CD1c-positive myeloid dendritic cell (primary cell): ENCODE measurements around the gene C5AR2.
"Not testable (repeated sequence)": the region's sequence is repeated elsewhere in the genome, so short reads cannot be mapped to it uniquely, and the experiment has no call there.

Source experiments
- DNase-seq: peaks from one replicate; pipeline ENCODE4 v3.0.0-alpha.2; 2016; ENCODE audit errors: extremely low spot score

C5AR2 gene

GRCh38 chr19:47323872-47324271, 8.1 kb upstream of the C5AR2 start:
- DNase-seq, result no peak

GRCh38 chr19:47324502-47324901, 7.5 kb upstream of the C5AR2 start:
- peak; percentile 90 for DNase-seq

GRCh38 chr19:47330466-47330869, 1.5 kb upstream of the C5AR2 start:
- DNase-seq, result peak; percentile 86

GRCh38 chr19:47331490-47331889, 485 bp upstream of the C5AR2 start:
- DNase-seq, result no peak

GRCh38 chr19:47336765-47337718, 5.1 kb downstream of the C5AR2 start:
- DNase-seq, result peak; percentile 77

- no peak for DNase-seq
Observed at GRCh38 chr19:47339196-47339880, 7.4 kb downstream of the C5AR2 start.

- no peak for DNase-seq
Observed at GRCh38 chr19:47340477-47341208, 8.7 kb downstream of the C5AR2 start.

- DNase-seq, result no peak
Observed at GRCh38 chr19:47341734-47342133, 9.8 kb downstream of the C5AR2 start.

GRCh38 chr19:47343194-47343802, 11.3 kb downstream of the C5AR2 start:
- no peak for DNase-seq

GRCh38 chr19:47344425-47344824, 12.4 kb downstream of the C5AR2 start:
- DNase-seq, result no peak

- DNase-seq, result not testable (repeated sequence)
Observed at GRCh38 chr19:47346024-47346423, 14.0 kb downstream of the C5AR2 start.

- DNase-seq, result peak; percentile 100
Observed at GRCh38 chr19:47348819-47349795, 17.1 kb downstream of the C5AR2 start, which contains the start of gene DHX34. TSS of gene DHX34 (plus strand) at chr19:47349315. CDS start at chr19:47353031, 3,716 bp downstream.

- peak; percentile 18 for DNase-seq
Observed at GRCh38 chr19:47350630-47351029, 18.7 kb downstream of the C5AR2 start.

- peak; percentile 25 for DNase-seq
Observed at GRCh38 chr19:47351548-47351947, 19.6 kb downstream of the C5AR2 start.

- peak; percentile 8 for DNase-seq
Observed at GRCh38 chr19:47352095-47352494, 20.1 kb downstream of the C5AR2 start.

GRCh38 chr19:47353307-47353712, 21.3 kb downstream of the C5AR2 start:
- no peak for DNase-seq

- DNase-seq, result no peak
Observed at GRCh38 chr19:47356900-47357299, 24.9 kb downstream of the C5AR2 start.

- DNase-seq, result no peak
Observed at GRCh38 chr19:47357788-47358680, 26.1 kb downstream of the C5AR2 start.

- DNase-seq, result no peak
Observed at GRCh38 chr19:47358936-47359335, 27.0 kb downstream of the C5AR2 start.
